Measurements from ENCODE around the gene RAB11FIP5.

Gene RAB11FIP5

GRCh38 chr2:73037947-73038585 lies 74.7 kb downstream of the RAB11FIP5 start:
- H3K27me3 ChIP-seq (ENCODE audit: insufficient read depth, low read length), result no peaks in the 10 kb centered on the region
- H3K4me1 ChIP-seq (ENCODE audit: control insufficient read depth, insufficient read depth, low read length, unreplicated experiment), result no peaks in the 10 kb centered on the region
- H2AFZ ChIP-seq (ENCODE audit: low read length, unreplicated experiment), result no peak overlapping the region
- H3K4me3 ChIP-seq (ENCODE audit: low read depth, low read length), result no peak overlapping the region
- no peak overlapping the region for H3K27ac ChIP-seq (ENCODE audit: low read depth, low read length)
- no peaks in the 10 kb centered on the region for H3K36me3 ChIP-seq (ENCODE audit: insufficient read depth, low read length)
- H3K79me2 ChIP-seq (ENCODE audit: control insufficient read depth, insufficient read depth, low read length, unreplicated experiment), result no peaks in the 10 kb centered on the region

- peaks cover 6% of the 10 kb centered on the region for H3K4me1 ChIP-seq (ENCODE audit: control insufficient read depth, insufficient read depth, low read length, unreplicated experiment)
- H3K36me3 ChIP-seq (ENCODE audit: insufficient read depth, low read length), result no peaks in the 10 kb centered on the region
- H3K4me3 ChIP-seq (ENCODE audit: low read depth, low read length), result no peak overlapping the region
- H3K27ac ChIP-seq (ENCODE audit: low read depth, low read length), result no peak overlapping the region
- no peak overlapping the region for H2AFZ ChIP-seq (ENCODE audit: low read length, unreplicated experiment)
- H3K79me2 ChIP-seq (ENCODE audit: control insufficient read depth, insufficient read depth, low read length, unreplicated experiment), result no peaks in the 10 kb centered on the region
- H3K27me3 ChIP-seq (ENCODE audit: insufficient read depth, low read length), result no peaks in the 10 kb centered on the region
Observed at GRCh38 chr2:73036766-73037165, 76.0 kb downstream of the RAB11FIP5 start.

- Histone ChIP-seq H3K4me1 (ENCODE audit: control insufficient read depth, insufficient read depth, low read length, unreplicated experiment) (peaks cover 6% of the 10 kb centered on the region), H3K27ac (ENCODE audit: low read depth, low read length) (no peak overlapping the region), H3K79me2 (ENCODE audit: control insufficient read depth, insufficient read depth, low read length, unreplicated experiment) (no peaks in the 10 kb centered on the region), H2AFZ (ENCODE audit: low read length, unreplicated experiment) (no peak overlapping the region), H3K27me3 (ENCODE audit: insufficient read depth, low read length) (no peaks in the 10 kb centered on the region), H3K36me3 (ENCODE audit: insufficient read depth, low read length) (no peaks in the 10 kb centered on the region), H3K4me3 (ENCODE audit: low read depth, low read length) (no peak overlapping the region)
Observed at GRCh38 chr2:73035899-73036711, 76.6 kb downstream of the RAB11FIP5 start.

- Histone ChIP-seq H3K4me3 (ENCODE audit: low read depth, low read length) (no peak overlapping the region), H2AFZ (ENCODE audit: low read length, unreplicated experiment) (no peak overlapping the region), H3K36me3 (ENCODE audit: insufficient read depth, low read length) (no peaks in the 10 kb centered on the region), H3K79me2 (ENCODE audit: control insufficient read depth, insufficient read depth, low read length, unreplicated experiment) (no peaks in the 10 kb centered on the region), H3K27me3 (ENCODE audit: insufficient read depth, low read length) (no peaks in the 10 kb centered on the region), H3K4me1 (ENCODE audit: control insufficient read depth, insufficient read depth, low read length, unreplicated experiment) (peaks cover 6% of the 10 kb centered on the region), H3K27ac (ENCODE audit: low read depth, low read length) (no peak overlapping the region)
Observed at GRCh38 chr2:73034661-73035375, 77.9 kb downstream of the RAB11FIP5 start.

GRCh38 chr2:73033766-73034381 lies 78.9 kb downstream of the RAB11FIP5 start:
- H3K36me3 ChIP-seq (ENCODE audit: insufficient read depth, low read length), result no peaks in the 10 kb centered on the region
- H3K79me2 ChIP-seq (ENCODE audit: control insufficient read depth, insufficient read depth, low read length, unreplicated experiment), result no peaks in the 10 kb centered on the region
- peaks cover 12% of the 10 kb centered on the region for H3K4me1 ChIP-seq (ENCODE audit: control insufficient read depth, insufficient read depth, low read length, unreplicated experiment)
- H3K27ac ChIP-seq (ENCODE audit: low read depth, low read length), result no peak overlapping the region
- H2AFZ ChIP-seq (ENCODE audit: low read length, unreplicated experiment), result no peak overlapping the region
- H3K27me3 ChIP-seq (ENCODE audit: insufficient read depth, low read length), result no peaks in the 10 kb centered on the region
- H3K4me3 ChIP-seq (ENCODE audit: low read depth, low read length), result no peak overlapping the region

GRCh38 chr2:73033142-73033765 lies 79.5 kb downstream of the RAB11FIP5 start:
- Histone ChIP-seq H3K27ac (ENCODE audit: low read depth, low read length) (no peak overlapping the region), H3K4me3 (ENCODE audit: low read depth, low read length) (no peak overlapping the region), H3K4me1 (ENCODE audit: control insufficient read depth, insufficient read depth, low read length, unreplicated experiment) (peaks cover 18% of the 10 kb centered on the region), H3K79me2 (ENCODE audit: control insufficient read depth, insufficient read depth, low read length, unreplicated experiment) (no peaks in the 10 kb centered on the region), H3K36me3 (ENCODE audit: insufficient read depth, low read length) (no peaks in the 10 kb centered on the region), H3K27me3 (ENCODE audit: insufficient read depth, low read length) (no peaks in the 10 kb centered on the region), H2AFZ (ENCODE audit: low read length, unreplicated experiment) (no peak overlapping the region)

- Histone ChIP-seq H2AFZ (ENCODE audit: low read length, unreplicated experiment) (no peak overlapping the region), H3K27me3 (ENCODE audit: insufficient read depth, low read length) (no peaks in the 10 kb centered on the region), H3K79me2 (ENCODE audit: control insufficient read depth, insufficient read depth, low read length, unreplicated experiment) (no peaks in the 10 kb centered on the region), H3K36me3 (ENCODE audit: insufficient read depth, low read length) (no peaks in the 10 kb centered on the region), H3K4me1 (ENCODE audit: control insufficient read depth, insufficient read depth, low read length, unreplicated experiment) (peaks cover 20% of the 10 kb centered on the region), H3K27ac (ENCODE audit: low read depth, low read length) (no peak overlapping the region), H3K4me3 (ENCODE audit: low read depth, low read length) (no peak overlapping the region)
Observed at GRCh38 chr2:73032702-73033097, 80.0 kb downstream of the RAB11FIP5 start.

- H3K27me3 ChIP-seq (ENCODE audit: insufficient read depth, low read length), result no peaks in the 10 kb centered on the region
- peaks cover 20% of the 10 kb centered on the region for H3K4me1 ChIP-seq (ENCODE audit: control insufficient read depth, insufficient read depth, low read length, unreplicated experiment)
- H3K4me3 ChIP-seq (ENCODE audit: low read depth, low read length), result no peak overlapping the region
- H3K79me2 ChIP-seq (ENCODE audit: control insufficient read depth, insufficient read depth, low read length, unreplicated experiment), result no peaks in the 10 kb centered on the region
- H3K36me3 ChIP-seq (ENCODE audit: insufficient read depth, low read length), result no peaks in the 10 kb centered on the region
- no peak overlapping the region for H2AFZ ChIP-seq (ENCODE audit: low read length, unreplicated experiment)
- H3K27ac ChIP-seq (ENCODE audit: low read depth, low read length), result no peak overlapping the region
Observed at GRCh38 chr2:73031725-73032701, 80.7 kb downstream of the RAB11FIP5 start.

GRCh38 chr2:73031095-73031678 lies 81.6 kb downstream of the RAB11FIP5 start:
- Histone ChIP-seq H3K36me3 (ENCODE audit: insufficient read depth, low read length) (no peaks in the 10 kb centered on the region), H3K4me3 (ENCODE audit: low read depth, low read length) (no peak overlapping the region), H3K27me3 (ENCODE audit: insufficient read depth, low read length) (no peaks in the 10 kb centered on the region), H3K27ac (ENCODE audit: low read depth, low read length) (no peak overlapping the region), H2AFZ (ENCODE audit: low read length, unreplicated experiment) (no peak overlapping the region), H3K79me2 (ENCODE audit: control insufficient read depth, insufficient read depth, low read length, unreplicated experiment) (no peaks in the 10 kb centered on the region), H3K4me1 (ENCODE audit: control insufficient read depth, insufficient read depth, low read length, unreplicated experiment) (peaks cover 20% of the 10 kb centered on the region)
